GM15510 (cell line): ENCODE data around the gene MRPS12.

Source experiments
- POLR2A ChIP-seq: IDR thresholded peaks from 3 replicates; pipeline ENCODE4 v1.6.1; 2011; ENCODE audit warnings: borderline replicate concordance; ENCODE audit not compliant: insufficient read length; ENCODE audit errors: extremely low read depth

Gene MRPS12

DNA sequence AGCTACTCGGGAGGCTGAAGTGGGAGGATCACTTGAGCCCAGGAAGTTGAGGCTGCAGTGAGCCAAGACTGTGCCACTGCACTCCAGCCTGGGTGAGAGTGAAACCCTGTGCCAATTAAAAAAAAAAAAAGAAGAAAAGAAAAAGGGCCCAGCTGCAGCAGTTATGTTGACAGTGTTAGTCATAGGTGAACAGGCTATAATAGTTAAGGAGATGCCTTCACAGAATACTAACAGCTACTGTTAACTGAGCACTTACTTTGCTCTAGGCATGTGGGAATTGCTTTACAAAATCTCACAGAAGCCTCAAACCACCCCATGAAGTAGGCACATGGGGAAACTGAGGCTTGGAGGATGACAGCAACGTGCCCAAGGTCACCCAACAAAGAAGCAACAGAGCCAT, 40.9 kb downstream of the MRPS12 start:
- TF ChIP-seq POLR2A: no peak

GRCh38 chr19:38974624-38975213, 44.0 kb downstream of the MRPS12 start:
- TF ChIP-seq POLR2A: no peak

GRCh38 chr19:38975214-38975860, 44.6 kb downstream of the MRPS12 start, which contains the start of gene FBXO17:
Gene FBXO17 (minus strand): TSS chr19:38975742. CDS start chr19:38950319, 25,423 bp downstream.
- no peak for TF ChIP-seq POLR2A

DNA sequence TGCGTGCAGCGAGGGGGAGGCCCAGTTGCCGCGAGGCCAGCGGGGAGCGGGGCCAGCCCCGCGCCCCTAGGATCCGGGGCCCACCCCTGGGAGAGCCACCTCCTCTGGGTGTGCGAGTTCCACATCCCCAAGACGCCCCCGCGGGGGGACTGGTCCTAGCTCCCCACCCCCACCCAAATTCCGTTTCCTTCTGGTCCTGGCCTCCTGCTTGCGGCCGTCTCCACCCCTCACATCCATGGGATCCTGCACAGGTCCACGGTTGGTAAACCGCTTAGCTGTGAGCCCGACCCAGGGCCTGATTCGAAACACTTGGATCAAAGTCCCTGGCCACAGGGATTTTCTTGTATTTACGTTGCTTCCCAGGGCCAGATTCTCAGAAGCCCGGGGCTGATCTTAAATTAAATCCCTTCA, 45.1 kb downstream of the MRPS12 start:
- TF ChIP-seq POLR2A: no peak

- no peak for TF ChIP-seq POLR2A
Observed at GRCh38 chr19:38977445-38978325, 46.9 kb downstream of the MRPS12 start.

- no peak for TF ChIP-seq POLR2A
Observed at GRCh38 chr19:38978326-38978689, 47.6 kb downstream of the MRPS12 start.

DNA sequence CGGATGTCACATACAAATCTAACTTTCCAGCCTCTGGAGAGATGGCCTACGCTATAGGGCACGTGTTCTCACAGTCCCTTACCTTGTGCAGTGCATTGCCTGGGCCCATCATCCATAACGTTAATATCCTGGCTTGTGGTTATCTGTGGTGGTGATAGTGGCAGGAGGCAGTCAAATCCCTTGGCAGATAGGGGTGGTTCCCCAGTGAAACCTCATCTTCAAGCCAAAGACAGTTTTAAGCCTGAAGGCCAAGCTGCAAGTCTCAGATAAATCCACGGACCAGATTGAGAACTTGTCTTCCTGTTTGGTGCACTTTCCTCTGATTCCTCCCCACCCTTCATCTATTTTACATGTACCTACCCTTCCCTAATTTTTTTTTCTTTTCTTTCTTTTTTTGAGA, 49.1 kb downstream of the MRPS12 start:
- TF ChIP-seq POLR2A: no peak

DNA sequence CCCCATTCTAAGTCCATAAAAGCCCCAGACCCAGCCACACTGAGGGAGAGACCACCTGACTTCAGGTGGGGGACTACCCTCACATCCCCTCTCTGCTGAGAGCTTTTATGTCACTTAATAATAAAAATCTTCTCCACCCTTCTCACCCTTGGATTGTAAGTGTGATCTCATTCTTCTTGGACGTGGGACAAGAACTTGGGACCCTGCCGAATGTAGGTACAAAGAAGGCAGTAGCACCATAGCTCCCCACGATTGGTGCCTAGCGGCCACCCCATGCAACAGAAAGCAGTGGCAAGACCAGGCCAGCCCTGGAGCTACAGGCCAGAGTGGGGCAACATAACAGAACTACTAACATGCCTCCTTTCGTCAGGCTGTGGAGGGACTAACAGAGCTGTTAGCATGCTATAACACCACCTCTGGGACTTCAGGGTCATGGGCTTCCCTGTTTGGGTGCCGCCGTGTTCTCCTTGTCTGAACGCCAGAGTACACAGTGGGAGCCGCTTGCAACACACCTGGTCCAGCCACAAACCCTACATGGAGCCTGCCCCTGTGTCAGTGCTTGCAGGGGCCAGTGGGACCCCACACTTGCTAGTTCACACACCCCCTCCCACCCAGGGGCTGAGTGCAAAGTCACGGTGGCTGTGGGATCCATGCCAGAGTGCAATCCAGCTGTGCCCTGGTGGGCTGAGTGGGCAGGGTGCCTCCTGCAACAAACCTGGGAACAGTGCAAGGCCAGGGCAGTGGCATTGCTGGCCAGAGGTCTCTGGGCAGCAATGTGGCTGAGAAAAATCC, 50.0 kb downstream of the MRPS12 start:
- no peak for TF ChIP-seq POLR2A
